Measurements from ENCODE around the gene RAB11FIP3.

The RAB11FIP3 gene

GRCh38 chr16:557463-558297 lies 132.2 kb downstream of the RAB11FIP3 start:
- no peak for DNase-seq

GRCh38 chr16:558298-559020 lies 133.0 kb downstream of the RAB11FIP3 start:
- no peak for DNase-seq

- DNase-seq = no peak
Measured at GRCh38 chr16:559021-559380, 133.6 kb downstream of the RAB11FIP3 start.

- no peak for DNase-seq
Measured at GRCh38 chr16:559411-560203, 134.2 kb downstream of the RAB11FIP3 start.

- DNase-seq = no peak
Measured at GRCh38 chr16:560204-560700, 134.8 kb downstream of the RAB11FIP3 start, which contains the start of gene PRR35. Gene PRR35, plus strand, starts transcription at chr16:560394. Its CDS starts 2,901 bp downstream, at chr16:563295.

GRCh38 chr16:560701-561412 lies 135.4 kb downstream of the RAB11FIP3 start:
- DNase-seq = no peak

- no peak for DNase-seq
Measured at GRCh38 chr16:561413-561794, 136.0 kb downstream of the RAB11FIP3 start.

- DNase-seq = no peak
Measured at GRCh38 chr16:561957-562938, 136.8 kb downstream of the RAB11FIP3 start.

- DNase-seq = no peak
Measured at GRCh38 chr16:563072-563644, 137.7 kb downstream of the RAB11FIP3 start.

GRCh38 chr16:564690-565418 lies 139.4 kb downstream of the RAB11FIP3 start:
- no peak for DNase-seq

- DNase-seq = no peak
Measured at GRCh38 chr16:565419-566330, 140.2 kb downstream of the RAB11FIP3 start.

GRCh38 chr16:566475-567372 lies 141.3 kb downstream of the RAB11FIP3 start, which contains the start of gene NHLRC4:
Gene NHLRC4, plus strand, starts transcription at chr16:567005. Its CDS starts 1,043 bp downstream, at chr16:568048.
- DNase-seq = peak; percentile 15

- no peak for DNase-seq
Measured at GRCh38 chr16:567373-568256, 142.2 kb downstream of the RAB11FIP3 start.

GRCh38 chr16:568401-569258 lies 143.2 kb downstream of the RAB11FIP3 start:
- no peak for DNase-seq

GRCh38 chr16:569445-570254 lies 144.2 kb downstream of the RAB11FIP3 start, which contains the start of gene PIGQ:
Gene PIGQ, plus strand, starts transcription at chr16:569968. Its CDS starts 4,107 bp downstream, at chr16:574075.
- DNase-seq = peak; percentile 22
